GM10847 (cell line): ENCODE results near the gene ARHGAP26.

Experiments
- POLR2A ChIP-seq: IDR thresholded peaks from 2 replicates; pipeline ENCODE4 v1.6.1; 2011; ENCODE audit not compliant: insufficient read length; ENCODE audit errors: extremely low read depth

The ARHGAP26 gene

DNA sequence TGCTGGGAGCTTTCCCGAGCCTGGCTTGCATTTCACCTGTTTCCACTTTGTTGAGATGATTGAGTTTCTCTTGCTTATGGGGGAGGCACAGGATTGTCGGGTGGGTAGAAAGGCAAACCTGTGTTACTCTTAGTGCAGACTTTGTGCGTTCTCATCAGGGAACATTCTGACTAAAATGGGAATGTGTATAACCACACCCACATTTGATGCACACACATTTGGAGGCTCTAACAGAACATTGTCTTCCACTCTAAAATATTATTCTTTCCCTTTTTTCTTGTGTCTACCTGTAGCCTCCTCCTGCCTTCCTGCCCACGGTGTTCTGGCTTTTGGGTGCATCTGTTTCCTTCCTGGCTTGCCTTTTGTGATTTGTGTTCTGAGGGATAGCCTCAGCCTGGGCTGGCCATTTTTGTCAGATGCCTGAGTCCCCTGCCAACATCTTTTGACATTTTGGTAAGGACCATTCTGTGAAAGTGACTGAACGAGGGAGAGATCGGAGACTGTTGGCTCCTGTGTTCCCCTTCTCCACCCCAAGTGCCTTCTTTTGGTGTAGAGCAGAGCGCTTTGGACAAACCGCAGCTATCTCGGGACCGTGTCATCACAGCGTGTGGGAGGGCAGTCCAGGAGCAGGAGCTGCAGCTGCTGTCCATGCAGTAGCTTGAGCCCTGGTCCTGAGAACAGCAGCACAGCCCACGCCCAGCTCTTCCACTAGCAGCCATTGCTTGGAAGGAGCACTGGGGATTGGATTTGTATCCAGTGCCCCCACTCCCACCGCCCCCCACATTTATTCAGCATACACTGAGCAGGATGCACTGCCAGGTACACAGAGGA lies 101.4 kb downstream of the ARHGAP26 start:
- TF ChIP-seq POLR2A = no peak

DNA sequence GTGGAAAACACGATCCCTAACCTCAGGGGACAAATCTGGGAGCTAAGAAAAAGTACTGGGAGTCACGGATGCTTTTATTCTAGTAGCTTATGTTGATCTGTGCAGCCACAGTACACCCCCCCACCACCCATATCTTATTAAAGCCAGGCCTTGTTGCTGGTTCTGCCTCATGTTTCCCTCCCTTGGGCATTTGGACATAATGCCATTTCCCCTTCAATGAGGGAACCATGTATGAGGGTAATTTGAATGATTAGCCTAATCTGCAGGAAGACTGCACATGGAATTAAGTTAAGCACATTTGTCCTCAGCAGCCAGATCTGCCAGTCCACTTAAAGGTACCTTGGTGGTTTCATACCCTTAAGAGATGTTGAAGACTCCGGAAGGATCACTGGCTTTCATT lies 102.0 kb downstream of the ARHGAP26 start:
- TF ChIP-seq POLR2A = no peak

GRCh38 chr5:142872795-142873194 lies 102.6 kb downstream of the ARHGAP26 start:
- no peak for TF ChIP-seq POLR2A

DNA sequence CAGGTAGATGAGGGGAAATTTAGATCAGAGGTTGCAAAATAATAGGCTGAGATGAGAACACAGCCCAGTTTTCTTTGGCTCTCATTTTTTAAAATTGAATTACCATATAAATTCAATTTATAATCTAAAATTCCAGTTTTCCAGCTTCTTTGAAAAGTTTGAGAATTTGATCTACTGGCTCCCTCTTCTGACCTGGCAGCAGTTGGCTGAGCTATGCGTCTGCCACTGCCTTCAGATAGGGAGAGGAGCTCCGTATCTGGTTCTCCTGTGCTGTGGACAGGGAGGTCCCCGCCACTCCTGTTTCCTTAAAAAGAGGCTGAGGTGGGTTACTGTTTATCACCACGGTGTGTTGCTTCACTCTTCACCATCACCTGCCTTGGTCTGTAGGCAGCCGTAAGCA lies 103.7 kb downstream of the ARHGAP26 start:
- TF ChIP-seq POLR2A = no peak

DNA sequence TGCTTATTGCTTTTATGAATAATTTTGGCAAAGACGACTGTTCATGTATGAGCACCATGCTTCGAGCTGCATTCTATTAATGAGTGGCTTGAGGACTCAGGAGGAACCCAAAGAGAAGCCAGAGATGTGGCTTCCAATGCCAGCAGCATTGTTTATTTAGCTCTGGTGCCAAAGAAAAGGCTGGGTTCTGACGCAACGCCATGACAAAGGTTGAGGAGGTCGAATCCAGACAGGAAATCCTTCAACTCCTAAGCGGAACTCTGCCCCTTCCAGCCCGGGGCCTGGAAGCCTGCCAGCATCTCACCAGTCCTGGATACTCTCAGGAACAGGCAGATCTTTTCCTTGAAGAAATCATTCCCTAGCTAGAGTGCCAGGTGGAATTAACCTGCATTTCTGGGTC lies 104.4 kb downstream of the ARHGAP26 start:
- no peak for TF ChIP-seq POLR2A

GRCh38 chr5:142875936-142876335 lies 105.8 kb downstream of the ARHGAP26 start:
- TF ChIP-seq POLR2A = no peak

- no peak for TF ChIP-seq POLR2A
Observed at GRCh38 chr5:142876817-142877216, 106.6 kb downstream of the ARHGAP26 start.

DNA sequence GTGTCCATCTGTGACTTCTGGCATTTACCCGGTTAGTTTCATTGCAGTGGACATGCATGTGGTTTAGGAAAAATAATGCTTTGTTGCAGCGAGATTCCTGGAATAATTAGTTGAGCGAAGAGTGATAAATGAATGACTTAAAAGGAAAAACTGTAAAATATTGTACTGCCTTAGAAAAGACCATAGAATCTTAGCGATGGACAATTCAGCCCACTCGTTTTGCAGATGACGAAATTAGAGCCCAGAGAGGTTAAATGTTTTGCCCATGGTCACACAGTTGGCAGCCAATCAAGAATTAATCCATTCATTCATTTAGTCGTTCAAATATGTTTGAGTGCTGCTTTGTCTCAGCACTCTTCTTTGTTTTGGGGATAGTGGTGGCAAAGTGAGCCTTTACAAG lies 107.9 kb downstream of the ARHGAP26 start:
- TF ChIP-seq POLR2A = no peak

- TF ChIP-seq POLR2A = no peak
Observed at GRCh38 chr5:142878638-142879037, 108.5 kb downstream of the ARHGAP26 start.

- no peak for TF ChIP-seq POLR2A
Observed at GRCh38 chr5:142881076-142881783, 111.1 kb downstream of the ARHGAP26 start.

- no peak for TF ChIP-seq POLR2A
Observed at GRCh38 chr5:142881784-142882126, 111.6 kb downstream of the ARHGAP26 start.

GRCh38 chr5:142883025-142883424 lies 112.8 kb downstream of the ARHGAP26 start:
- no peak for TF ChIP-seq POLR2A

- no peak for TF ChIP-seq POLR2A
Observed at GRCh38 chr5:142883438-142883837, 113.3 kb downstream of the ARHGAP26 start.

DNA sequence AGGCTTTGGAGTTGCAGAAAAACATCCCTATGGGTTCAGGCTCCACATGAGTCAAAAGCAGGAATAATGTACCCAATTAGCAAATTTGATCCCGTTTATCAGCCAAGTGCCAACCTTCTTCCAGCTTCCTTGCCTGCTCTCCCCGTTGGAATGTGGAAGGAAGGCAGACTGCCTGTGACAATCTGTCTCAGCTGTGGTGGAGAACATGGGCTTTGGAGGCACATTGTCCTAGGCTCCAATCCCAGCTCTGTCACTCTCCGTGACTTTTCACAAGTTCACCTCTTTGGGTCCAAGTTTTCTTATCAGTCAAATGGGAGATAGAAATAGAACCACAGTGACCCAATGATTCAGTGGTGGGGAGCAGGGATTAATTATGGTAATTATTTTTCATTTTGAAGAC lies 113.9 kb downstream of the ARHGAP26 start:
- no peak for TF ChIP-seq POLR2A

DNA sequence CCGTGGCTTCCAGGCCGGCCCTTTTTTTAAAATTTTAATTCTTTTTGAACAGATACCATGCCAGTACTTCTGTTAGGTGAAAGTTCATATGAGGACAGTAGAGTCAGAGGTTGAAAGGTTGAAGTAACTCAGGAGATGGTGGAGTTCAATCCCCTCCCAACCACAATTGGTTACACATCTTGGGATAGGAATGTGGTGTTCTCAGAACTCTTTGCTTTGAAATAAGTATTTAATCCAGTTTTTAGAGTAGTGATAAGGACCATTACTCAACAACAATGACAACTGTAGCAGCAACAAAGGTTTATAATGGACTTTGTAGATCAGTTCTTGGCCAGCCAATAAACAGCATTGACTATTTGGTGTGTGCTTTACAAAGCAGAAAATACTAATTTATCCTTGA lies 116.0 kb downstream of the ARHGAP26 start:
- TF ChIP-seq POLR2A = no peak

DNA sequence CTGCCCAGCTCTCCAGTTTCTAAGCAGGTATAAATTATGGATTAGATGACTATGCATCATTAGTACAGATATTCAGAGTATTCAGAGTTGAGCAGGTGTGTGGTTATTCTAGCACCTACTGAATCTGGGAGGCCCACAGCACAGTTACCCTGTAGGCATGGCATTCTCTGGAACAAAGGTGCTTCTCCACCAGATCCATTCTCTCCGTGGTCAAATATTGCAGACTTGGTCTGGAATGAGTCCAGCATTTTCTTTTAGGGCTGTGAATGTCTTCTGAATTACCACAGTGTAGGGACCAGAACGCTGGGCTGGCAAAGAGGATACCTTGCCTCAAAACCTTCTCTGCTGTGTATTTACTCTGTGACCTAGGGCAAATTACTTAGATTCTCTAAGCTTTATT lies 116.8 kb downstream of the ARHGAP26 start:
- TF ChIP-seq POLR2A = no peak
